GM18951 (cell line): ENCODE results near the gene ZNF598.

ENCODE experiments used
- POLR2A ChIP-seq: IDR thresholded peaks from 4 replicates; pipeline ENCODE4 v1.6.1; 2011; ENCODE audit warnings: mild to moderate bottlenecking; ENCODE audit not compliant: insufficient read length, insufficient read depth; ENCODE audit errors: extremely low read depth
- in situ Hi-C: fragments of 300-500 bp; cut with MboI; formaldehyde crosslinking; loops from one replicate; pipeline ENCODE4 v1.12.0; 2022; ENCODE audit warnings: low sequenced_read_pairs, mixed read lengths, inconsistent platforms; ENCODE audit not compliant: unreplicated experiment

ZNF598 gene

GRCh38 chr16:2002406-2003230 lies 7.0 kb downstream of the ZNF598 start:
- TF ChIP-seq POLR2A = no peak
- in situ Hi-C loops = no loop called here

- in situ Hi-C loops = no loop called here
- no peak for TF ChIP-seq POLR2A
Observed at GRCh38 chr16:2001456-2002355, 7.9 kb downstream of the ZNF598 start.

GRCh38 chr16:2001035-2001434 lies 8.6 kb downstream of the ZNF598 start:
- in situ Hi-C loops = no loop called here
- no peak for TF ChIP-seq POLR2A

GRCh38 chr16:1999866-2000514 lies 9.6 kb downstream of the ZNF598 start:
- in situ Hi-C loops = no loop called here
- TF ChIP-seq POLR2A = no peak

GRCh38 chr16:1998852-1999801 lies 10.5 kb downstream of the ZNF598 start:
- TF ChIP-seq POLR2A = no peak
- in situ Hi-C loops = no loop called here

- no peak for TF ChIP-seq POLR2A
- in situ Hi-C loops = no loop called here
Observed at GRCh38 chr16:1998360-1998835, 11.2 kb downstream of the ZNF598 start.

GRCh38 chr16:1997494-1998359 lies 11.9 kb downstream of the ZNF598 start:
- no peak for TF ChIP-seq POLR2A
- in situ Hi-C loops = no loop called here

GRCh38 chr16:1993731-1994131 lies 15.9 kb downstream of the ZNF598 start:
- TF ChIP-seq POLR2A = no peak
- in situ Hi-C loops = no loop called here

GRCh38 chr16:1992704-1993317 lies 16.8 kb downstream of the ZNF598 start:
- TF ChIP-seq POLR2A = no peak
- in situ Hi-C loops = no loop called here

- peak; percentile 68 for TF ChIP-seq POLR2A
- in situ Hi-C loops = no loop called here
Observed at GRCh38 chr16:1991948-1992703, 17.5 kb downstream of the ZNF598 start.

GRCh38 chr16:1991588-1991947 lies 18.1 kb downstream of the ZNF598 start:
- no peak for TF ChIP-seq POLR2A
- in situ Hi-C loops = no loop called here

GRCh38 chr16:1991135-1991551 lies 18.5 kb downstream of the ZNF598 start:
- peak; percentile 36 for TF ChIP-seq POLR2A
- in situ Hi-C loops = no loop called here
